ENCODE measurements around the gene BTBD9.

- TF ChIP-seq POLR2AphosphoS5 (IDR thresholded peaks at IDR 0.05): no peak
- TF ChIP-seq CTCF (IDR thresholded peaks at IDR 0.05): no peak
- TF ChIP-seq POLR2A (IDR thresholded peaks at IDR 0.05): no peak
These were observed 454.5 kb downstream of the BTBD9 start for GRCh38 chr6:38185244-38185643.
